Ureter (tissue), 1 donor: Measurements from ENCODE around the gene PCSK7. TPM values are rescaled to one million over a fixed set of nuclear protein-coding genes. Genes with fewer than 3 reads are reported as not detected.

Source experiments
- DNase-seq: peaks from one replicate; pipeline ENCODE4 v3.0.0-alpha.2; 2020; ENCODE audit warnings: low spot score
- total RNA-seq: library from RNA; stranded (reverse); gene quantifications from one replicate; pipeline ENCODE4 v1.2.4, GENCODE V29; 2023
- donor health status: DM: yes; HTN: yes; CAD: no.

The PCSK7 gene
- total RNA-seq, 1 donor from 2014 or later = 99.6 TPM

DNA sequence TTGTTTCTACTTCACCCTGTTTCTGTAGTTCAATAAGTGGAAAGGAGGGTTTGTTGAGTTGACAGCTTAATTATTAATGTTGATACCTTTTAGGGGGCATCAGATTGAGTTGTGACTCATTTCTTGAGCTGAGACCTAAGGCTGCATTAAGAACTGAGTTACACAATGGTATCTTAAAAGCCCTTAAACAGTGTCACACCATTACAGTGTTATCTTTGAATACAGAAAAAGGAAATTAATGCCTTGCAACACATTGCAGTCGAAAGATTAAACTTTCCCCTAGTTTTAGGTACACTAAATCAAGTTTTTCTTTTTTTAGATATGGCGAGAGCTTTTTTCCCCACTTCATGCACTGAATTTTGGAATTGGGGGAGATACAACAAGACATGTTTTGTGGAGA, 71.0 kb downstream of the PCSK7 start:
- DNase-seq = no peak

DNA sequence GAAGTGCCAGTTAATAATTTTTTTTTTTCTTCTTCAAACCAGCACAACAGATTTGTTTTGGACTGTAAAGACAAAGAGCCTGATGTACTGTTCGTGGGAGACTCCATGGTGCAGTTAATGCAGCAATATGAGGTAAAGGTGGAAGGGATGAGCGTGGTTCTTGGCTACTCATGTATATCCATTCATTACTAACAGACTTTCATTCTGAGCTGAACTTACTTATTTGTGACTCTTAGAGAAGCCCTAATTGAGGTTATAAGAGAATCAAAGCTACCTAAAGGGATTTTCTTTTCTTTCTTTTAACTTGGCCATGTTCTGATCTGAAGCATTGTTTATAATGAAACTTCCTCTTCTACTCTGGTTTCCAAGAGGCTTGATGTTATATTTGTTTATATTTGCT, 72.0 kb downstream of the PCSK7 start:
- DNase-seq = no peak

GRCh38 chr11:117157507-117157906, 74.4 kb downstream of the PCSK7 start:
- DNase-seq = no peak

- DNase-seq = no peak
Measured at GRCh38 chr11:117154468-117154867, 77.4 kb downstream of the PCSK7 start.

Other genes with a start within 250 kb of the PCSK7 start
- gene SIK3, start 133.6 kb downstream of the PCSK7 start, total RNA-seq = 56.5 TPM
- 77.2 TPM for gene PAFAH1B2, start 87.8 kb downstream of the PCSK7 start, total RNA-seq
- 36.5 TPM for gene SIDT2, start 53.3 kb downstream of the PCSK7 start, total RNA-seq
- 1,521 TPM for gene TAGLN, start 32.7 kb downstream of the PCSK7 start, total RNA-seq
- gene RNF214, start 598 bp upstream of the PCSK7 start, total RNA-seq = 32.1 TPM
- 9.8 TPM for gene BACE1-AS, start 59.3 kb upstream of the PCSK7 start, total RNA-seq
- 28.2 TPM for gene BACE1, start 84.2 kb upstream of the PCSK7 start, total RNA-seq
- gene CEP164, start 95.8 kb upstream of the PCSK7 start, total RNA-seq = 49.3 TPM